HepG2 (cell line): ENCODE measurements around the gene DHX8. TPM values are rescaled to one million over a fixed set of nuclear protein-coding genes. Genes with fewer than 3 reads are reported as not detected.
"Not testable (repeated sequence)": the region's sequence is repeated elsewhere in the genome, so short reads cannot be mapped to it uniquely, and the experiment has no call there.

ENCODE experiments used
- NRL ChIP-seq: sonication (generic); formaldehyde crosslinking; IDR thresholded peaks from 2 replicates; pipeline ENCODE4 v1.5.0; 2020; ENCODE audit warnings: missing genetic modification reagents, mild to moderate bottlenecking, moderate library complexity, borderline replicate concordance
- polyA plus RNA-seq, 8 experiments: library from polyadenylated mRNA; depleted of rRNA in 3 of 8; stranded (reverse) in 7 of 8; unstranded in 1 of 8; fragments of >200 nt; fragmentation: Illumina TruSeq in 4 of 8; extraction: Trizol in 4 of 8; gene quantifications; 2 replicates each; pipeline versions ENCODE4 v1.2.1 to v1.2.3, GENCODE V29; 2011 to 2016; ENCODE audit warnings: low read depth in 4 of 8, missing spikeins in 1 of 8, mixed read lengths in 1 of 8; ENCODE audit not compliant: insufficient read depth in 1 of 8
- total RNA-seq, 5 experiments: library from RNA; depleted of rRNA; stranded (reverse); fragments of >200 nt; fragmentation: Illumina TruSeq; extraction: Trizol; gene quantifications; 2 replicates each; pipeline ENCODE4 v1.2.3, GENCODE V29; 2016; ENCODE audit warnings: low read depth in 1 of 5
- TF ChIP-seq, protein P1 (sequence below): sonication (generic); formaldehyde crosslinking; IDR thresholded peaks from one replicate; pipeline ENCODE4 v1.5.1; 2020; ENCODE audit warnings: mild to moderate bottlenecking, missing genetic modification reagents; ENCODE audit errors: not compliant biosample characterization
- TF ChIP-seq, protein P2 (sequence below), 2 experiments: fragments of 450-650 bp in 1 of 2; sonication (generic) in 1 of 2; formaldehyde crosslinking in 1 of 2; IDR thresholded peaks; 2 replicates each; pipeline versions ENCODE4 v1.6.1 to v1.8.0; 2016 to 2022; ENCODE audit warnings: antibody characterized with exemption in 1 of 2, mild to moderate bottlenecking in 1 of 2, missing genetic modification reagents in 1 of 2

DHX8 gene
- total and polyA plus RNA-seq, 2 of the 13 experiments (the other 11 are each of a cell fraction or from before 2014, with no cell fraction given): 24.8 to 48.9 TPM

DNA sequence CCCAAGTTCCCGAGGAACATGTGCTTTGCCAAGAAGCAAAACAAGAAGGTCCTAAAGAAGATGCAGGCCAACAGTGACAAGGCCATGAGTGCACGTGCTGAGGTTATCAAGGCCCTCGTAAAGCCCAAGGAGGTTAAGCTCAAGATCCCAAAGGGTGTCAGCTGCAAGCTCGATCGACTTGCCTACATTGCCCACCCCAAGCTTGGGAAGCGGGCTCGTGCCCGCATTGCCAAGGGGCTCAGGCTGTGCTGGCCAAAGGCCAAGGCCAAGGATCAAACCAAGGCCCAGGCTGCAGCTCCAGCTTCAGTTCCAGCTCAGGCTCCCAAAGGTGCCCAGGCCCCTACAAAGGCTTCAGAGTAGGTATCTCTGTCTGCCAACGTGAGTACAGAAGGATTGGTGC, 7.5 kb upstream of the DHX8 start (continued):
- TF ChIP-seq, protein P1, sequence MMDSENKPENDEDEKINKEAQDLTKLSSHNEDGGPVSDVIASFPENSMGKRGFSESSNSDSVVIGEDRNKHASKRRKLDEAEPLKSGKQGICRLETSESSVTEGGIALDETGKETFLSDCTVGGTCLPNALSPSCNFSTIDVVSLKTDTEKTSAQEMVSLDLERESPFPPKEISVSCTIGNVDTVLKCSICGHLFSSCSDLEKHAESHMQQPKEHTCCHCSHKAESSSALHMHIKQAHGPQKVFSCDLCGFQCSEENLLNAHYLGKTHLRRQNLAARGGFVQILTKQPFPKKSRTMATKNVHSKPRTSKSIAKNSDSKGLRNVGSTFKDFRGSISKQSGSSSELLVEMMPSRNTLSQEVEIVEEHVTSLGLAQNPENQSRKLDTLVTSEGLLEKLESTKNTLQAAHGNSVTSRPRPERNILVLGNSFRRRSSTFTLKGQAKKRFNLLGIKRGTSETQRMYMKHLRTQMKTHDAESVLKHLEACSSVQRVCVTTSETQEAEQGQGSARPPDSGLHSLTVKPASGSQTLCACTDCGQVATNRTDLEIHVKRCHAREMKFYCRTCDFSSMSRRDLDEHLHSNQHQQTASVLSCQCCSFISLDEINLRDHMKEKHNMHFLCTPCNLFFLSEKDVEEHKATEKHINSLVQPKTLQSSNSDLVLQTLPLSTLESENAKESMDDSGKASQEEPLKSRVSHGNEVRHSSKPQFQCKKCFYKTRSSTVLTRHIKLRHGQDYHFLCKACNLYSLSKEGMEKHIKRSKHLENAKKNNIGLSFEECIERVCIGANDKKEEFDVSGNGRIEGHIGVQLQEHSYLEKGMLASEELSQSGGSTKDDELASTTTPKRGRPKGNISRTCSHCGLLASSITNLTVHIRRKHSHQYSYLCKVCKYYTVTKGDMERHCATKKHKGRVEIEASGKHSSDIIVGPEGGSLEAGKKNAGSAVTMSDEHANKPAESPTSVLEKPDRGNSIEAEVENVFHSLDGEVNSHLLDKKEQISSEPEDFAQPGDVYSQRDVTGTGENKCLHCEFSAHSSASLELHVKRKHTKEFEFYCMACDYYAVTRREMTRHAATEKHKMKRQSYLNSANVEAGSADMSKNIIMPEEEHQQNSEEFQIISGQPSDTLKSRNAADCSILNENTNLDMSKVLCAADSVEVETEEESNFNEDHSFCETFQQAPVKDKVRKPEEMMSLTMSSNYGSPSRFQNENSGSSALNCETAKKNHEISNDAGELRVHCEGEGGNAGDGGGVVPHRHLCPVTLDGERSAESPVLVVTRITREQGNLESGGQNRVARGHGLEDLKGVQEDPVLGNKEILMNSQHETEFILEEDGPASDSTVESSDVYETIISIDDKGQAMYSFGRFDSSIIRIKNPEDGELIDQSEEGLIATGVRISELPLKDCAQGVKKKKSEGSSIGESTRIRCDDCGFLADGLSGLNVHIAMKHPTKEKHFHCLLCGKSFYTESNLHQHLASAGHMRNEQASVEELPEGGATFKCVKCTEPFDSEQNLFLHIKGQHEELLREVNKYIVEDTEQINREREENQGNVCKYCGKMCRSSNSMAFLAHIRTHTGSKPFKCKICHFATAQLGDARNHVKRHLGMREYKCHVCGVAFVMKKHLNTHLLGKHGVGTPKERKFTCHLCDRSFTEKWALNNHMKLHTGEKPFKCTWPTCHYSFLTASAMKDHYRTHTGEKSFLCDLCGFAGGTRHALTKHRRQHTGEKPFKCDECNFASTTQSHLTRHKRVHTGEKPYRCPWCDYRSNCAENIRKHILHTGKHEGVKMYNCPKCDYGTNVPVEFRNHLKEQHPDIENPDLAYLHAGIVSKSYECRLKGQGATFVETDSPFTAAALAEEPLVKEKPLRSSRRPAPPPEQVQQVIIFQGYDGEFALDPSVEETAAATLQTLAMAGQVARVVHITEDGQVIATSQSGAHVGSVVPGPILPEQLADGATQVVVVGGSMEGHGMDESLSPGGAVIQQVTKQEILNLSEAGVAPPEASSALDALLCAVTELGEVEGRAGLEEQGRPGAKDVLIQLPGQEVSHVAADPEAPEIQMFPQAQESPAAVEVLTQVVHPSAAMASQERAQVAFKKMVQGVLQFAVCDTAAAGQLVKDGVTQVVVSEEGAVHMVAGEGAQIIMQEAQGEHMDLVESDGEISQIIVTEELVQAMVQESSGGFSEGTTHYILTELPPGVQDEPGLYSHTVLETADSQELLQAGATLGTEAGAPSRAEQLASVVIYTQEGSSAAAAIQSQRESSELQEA (CRISPR knock-in tag): peak; percentile 63
- TF ChIP-seq, protein P2, sequence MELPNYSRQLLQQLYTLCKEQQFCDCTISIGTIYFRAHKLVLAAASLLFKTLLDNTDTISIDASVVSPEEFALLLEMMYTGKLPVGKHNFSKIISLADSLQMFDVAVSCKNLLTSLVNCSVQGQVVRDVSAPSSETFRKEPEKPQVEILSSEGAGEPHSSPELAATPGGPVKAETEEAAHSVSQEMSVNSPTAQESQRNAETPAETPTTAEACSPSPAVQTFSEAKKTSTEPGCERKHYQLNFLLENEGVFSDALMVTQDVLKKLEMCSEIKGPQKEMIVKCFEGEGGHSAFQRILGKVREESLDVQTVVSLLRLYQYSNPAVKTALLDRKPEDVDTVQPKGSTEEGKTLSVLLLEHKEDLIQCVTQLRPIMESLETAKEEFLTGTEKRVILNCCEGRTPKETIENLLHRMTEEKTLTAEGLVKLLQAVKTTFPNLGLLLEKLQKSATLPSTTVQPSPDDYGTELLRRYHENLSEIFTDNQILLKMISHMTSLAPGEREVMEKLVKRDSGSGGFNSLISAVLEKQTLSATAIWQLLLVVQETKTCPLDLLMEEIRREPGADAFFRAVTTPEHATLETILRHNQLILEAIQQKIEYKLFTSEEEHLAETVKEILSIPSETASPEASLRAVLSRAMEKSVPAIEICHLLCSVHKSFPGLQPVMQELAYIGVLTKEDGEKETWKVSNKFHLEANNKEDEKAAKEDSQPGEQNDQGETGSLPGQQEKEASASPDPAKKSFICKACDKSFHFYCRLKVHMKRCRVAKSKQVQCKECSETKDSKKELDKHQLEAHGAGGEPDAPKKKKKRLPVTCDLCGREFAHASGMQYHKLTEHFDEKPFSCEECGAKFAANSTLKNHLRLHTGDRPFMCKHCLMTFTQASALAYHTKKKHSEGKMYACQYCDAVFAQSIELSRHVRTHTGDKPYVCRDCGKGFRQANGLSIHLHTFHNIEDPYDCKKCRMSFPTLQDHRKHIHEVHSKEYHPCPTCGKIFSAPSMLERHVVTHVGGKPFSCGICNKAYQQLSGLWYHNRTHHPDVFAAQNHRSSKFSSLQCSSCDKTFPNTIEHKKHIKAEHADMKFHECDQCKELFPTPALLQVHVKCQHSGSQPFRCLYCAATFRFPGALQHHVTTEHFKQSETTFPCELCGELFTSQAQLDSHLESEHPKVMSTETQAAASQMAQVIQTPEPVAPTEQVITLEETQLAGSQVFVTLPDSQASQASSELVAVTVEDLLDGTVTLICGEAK (IDR thresholded peaks at IDR 0.05): not testable (repeated sequence)
- TF ChIP-seq, protein P2 (CRISPR knock-in tag; IDR thresholded peaks at IDR 0.05): peak; percentile 43; the same call in 1 of the 2 replicates
- peak; percentile 72; the same call in 1 of the 2 replicates for TF ChIP-seq NRL (CRISPR knock-in tag)
